Endothelial cell of umbilical vein (primary cell): Measurements from ENCODE around the gene ALK. TPM values are rescaled to one million over a fixed set of nuclear protein-coding genes. Genes with fewer than 3 reads are reported as not detected.

Experiments used
- BruUV-seq: library from RNA; stranded (reverse); fragments of 400-500 nt; replicated peaks from 2 replicates; lab custom pipeline; 2021; lab: Mats Ljungman, UMichigan
- CTCF ChIA-PET: fragments of 300-600, 350-600 bp; sonication (Branson Sonifier 250); formaldehyde crosslinking; loops from one replicate; lab custom pipeline; 2021; ENCODE audit warnings: antibody characterized with exemption, inconsistent platforms; lab: Charles Lee
- POLR2A ChIA-PET: fragments of 300-600, 350-600 bp; sonication (Branson Sonifier 250); formaldehyde crosslinking; loops from one replicate; lab custom pipeline; 2021; ENCODE audit warnings: antibody characterized with exemption, inconsistent platforms; lab: Charles Lee
- DNase-seq: peaks from one replicate; pipeline ENCODE4 v3.0.0-alpha.2; 2011; ENCODE audit warnings: low read depth, low spot score
- FAIRE-seq: peaks from 2 replicates; lab custom pipeline; 2011; peaks lifted over from hg19 to GRCh38; lab: Jason Lieb, UNC
- H2AFZ ChIP-seq: 2 replicates; pipeline ENCODE4 v1.6.0; 2012; ENCODE audit warnings: low read depth, low read length, control low read depth, inconsistent platforms
- H3K27ac ChIP-seq: 2 replicates; pipeline ENCODE4 v1.5.1; 2011; ENCODE audit warnings: low read depth, mild to moderate bottlenecking, control low read depth, low read length, moderate library complexity; ENCODE audit not compliant: insufficient read depth
- H3K27me3 ChIP-seq, 2 experiments: 2 replicates each; pipeline versions ENCODE4 v1.6.0 to v1.6.1; 2011; ENCODE audit warnings: low read length in 2 of 2, mixed read lengths in 1 of 2; ENCODE audit not compliant: control insufficient read depth in 2 of 2, insufficient read depth in 2 of 2
- H3K36me3 ChIP-seq, 2 experiments: 2 replicates in 1 of 2; 3 replicates in 1 of 2; pipeline ENCODE4 v1.5.1; 2011; ENCODE audit warnings: low read length in 2 of 2, mild to moderate bottlenecking in 1 of 2, moderate library complexity in 1 of 2; ENCODE audit not compliant: control insufficient read depth in 2 of 2, insufficient read depth in 2 of 2; ENCODE audit errors: extremely low read depth in 1 of 2
- H3K4me1 ChIP-seq: 3 replicates; pipeline ENCODE4 v1.5.1; 2011; ENCODE audit warnings: mild to moderate bottlenecking, low read length; ENCODE audit not compliant: control insufficient read depth, insufficient read depth; ENCODE audit errors: extremely low read depth
- H3K4me2 ChIP-seq: 2 replicates; pipeline ENCODE4 v1.6.1; 2011; ENCODE audit warnings: low read length, control low read depth, mixed read lengths; ENCODE audit not compliant: insufficient read depth
- H3K4me3 ChIP-seq, 3 experiments: fragments of 200-600 bp in 1 of 3; sonication (generic), shearing (Covaris generic) in 1 of 3; replicated peaks in 1 of 3; 2 replicates each; pipeline ENCODE4 v1.5.1; 2011 to 2016; ENCODE audit warnings: control low read depth in 3 of 3, low read length in 3 of 3, mild to moderate bottlenecking in 2 of 3, inconsistent platforms in 1 of 3, low read depth in 1 of 3, moderate library complexity in 1 of 3; ENCODE audit not compliant: insufficient read depth in 1 of 3
- H3K79me2 ChIP-seq: 2 replicates; pipeline ENCODE4 v1.6.0; 2012; ENCODE audit warnings: low read length, inconsistent platforms; ENCODE audit not compliant: control insufficient read depth, insufficient read depth
- H3K9ac ChIP-seq: replicated peaks from 2 replicates; pipeline ENCODE3; 2011; ENCODE audit warnings: low read length, control low read depth; ENCODE audit not compliant: insufficient read depth; ENCODE audit errors: extremely low read depth
- H3K9me1 ChIP-seq: replicated peaks from 3 replicates; pipeline ENCODE4 v1.6.0; 2011; ENCODE audit warnings: mild to moderate bottlenecking, low read length; ENCODE audit not compliant: control insufficient read depth, insufficient read depth; ENCODE audit errors: extremely low read depth
- H3K9me3 ChIP-seq: replicated peaks from 2 replicates; pipeline ENCODE4 v1.5.1; 2012; ENCODE audit warnings: low read length, inconsistent platforms; ENCODE audit not compliant: control insufficient read depth, insufficient read depth
- H4K20me1 ChIP-seq: replicated peaks from 2 replicates; pipeline ENCODE3; 2011; ENCODE audit warnings: mild to moderate bottlenecking, low read length; ENCODE audit not compliant: control insufficient read depth, insufficient read depth; ENCODE audit errors: extremely low read depth
- EZH2 ChIP-seq: IDR thresholded peaks from 2 replicates; pipeline ENCODE4 v1.6.1; 2012; ENCODE audit warnings: borderline replicate concordance, low read depth, mild to moderate bottlenecking, moderate library complexity, low read length, inconsistent platforms; ENCODE audit not compliant: severe bottlenecking
- FOS ChIP-seq: IDR thresholded peaks from 2 replicates; pipeline ENCODE4 v1.6.1; 2011; ENCODE audit warnings: mild to moderate bottlenecking, low read length, moderate library complexity, borderline replicate concordance; ENCODE audit not compliant: insufficient read depth
- GATA2 ChIP-seq: IDR thresholded peaks from 2 replicates; pipeline ENCODE4 v1.7.0; 2011; ENCODE audit warnings: low read depth, mild to moderate bottlenecking, moderate library complexity, mixed read lengths, low read length; ENCODE audit not compliant: insufficient read length, insufficient read depth
- JUN ChIP-seq: IDR thresholded peaks from 2 replicates; pipeline ENCODE4 v1.6.1; 2011; ENCODE audit warnings: borderline replicate concordance, low read depth; ENCODE audit not compliant: insufficient read length, insufficient read depth
- MYC ChIP-seq: IDR thresholded peaks from one replicate; pipeline ENCODE4 v1.6.1; 2011; ENCODE audit warnings: mild to moderate bottlenecking, low read depth, low read length
- POLR2A ChIP-seq: IDR thresholded peaks from 2 replicates; pipeline ENCODE4 v1.6.1; 2012; ENCODE audit warnings: low read depth, mild to moderate bottlenecking, control low read depth, low read length
- POLR2AphosphoS5 ChIP-seq: IDR thresholded peaks from 2 replicates; pipeline ENCODE4 v1.6.1; 2012; ENCODE audit warnings: low read depth, mild to moderate bottlenecking, control low read depth, low read length, moderate library complexity; ENCODE audit not compliant: insufficient read depth
- dilution Hi-C: fragments of 300-500 bp; cut with MboI; formaldehyde crosslinking; loops from one replicate; pipeline ENCODE4 v1.15.0; 2019; ENCODE audit warnings: low sequenced_read_pairs; ENCODE audit not compliant: extremely low pct_ligation_motif_present
- intact Hi-C: fragments of 100-400 bp; cut with micrococcal nuclease; formaldehyde crosslinking; loops from one replicate; pipeline ENCODE4 v1.10.0; 2022
- polyA plus RNA-seq, 4 experiments: library from polyadenylated mRNA; depleted of rRNA in 3 of 4; stranded (reverse) in 3 of 4; unstranded in 1 of 4; fragments of >200 nt; gene quantifications; 2 replicates each; pipeline versions ENCODE4 v1.2.1 to v1.2.3, GENCODE V29; 2011 to 2012; ENCODE audit warnings: missing spikeins in 1 of 4
- total RNA-seq: library from RNA; stranded (reverse); gene quantifications from 2 replicates; pipeline ENCODE4 v1.2.3, GENCODE V29; 2021
- TF ChIP-seq, protein P1 (sequence below): IDR thresholded peaks from 2 replicates; pipeline ENCODE4 v1.6.1; 2011; ENCODE audit not compliant: insufficient read depth, insufficient read length
- TF ChIP-seq, protein P2 (sequence below), 2 donors: IDR thresholded peaks; 1 replicate in 1 of 2; 2 replicates in 1 of 2; pipeline ENCODE4 v1.5.1; 2011; ENCODE audit warnings: low read length in 2 of 2, mild to moderate bottlenecking in 2 of 2, moderate library complexity in 2 of 2, control low read depth in 1 of 2, inconsistent platforms in 1 of 2, low read depth in 1 of 2; ENCODE audit not compliant: insufficient read depth in 1 of 2; ENCODE audit errors: extremely low read depth in 1 of 2

The ALK gene
- total and polyA plus RNA-seq, 2 donors (not counting 3 experiments of a cell fraction or from before 2014, with no cell fraction given) = not detected

DNA sequence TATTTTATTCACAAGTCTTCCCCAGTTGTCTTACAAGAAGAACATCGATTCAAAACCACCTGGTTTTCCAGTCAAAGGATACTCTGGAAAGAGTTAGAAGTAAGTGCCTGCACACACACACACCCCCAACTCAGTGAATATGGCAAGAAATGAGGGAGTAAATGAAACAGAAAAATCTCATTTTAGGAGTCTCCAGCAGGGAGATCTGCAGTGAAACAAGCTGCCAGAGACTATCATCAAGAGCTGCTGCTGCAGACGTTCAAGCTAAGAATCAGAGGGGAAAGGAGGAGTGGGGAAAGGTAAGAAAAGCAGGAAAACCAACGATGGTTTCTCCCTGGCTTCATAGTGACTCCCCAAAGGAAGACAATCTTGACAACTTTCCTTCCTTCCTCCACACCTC is 2.4 kb downstream of the ALK start:
- no peaks in the 10 kb centered on the region for H4K20me1 ChIP-seq
- no peak for FAIRE-seq
- CTCF ChIA-PET = interaction anchor here (1.1 kb wide), 1 partner anchor 9 kb away, joined by 3 read pairs; no protein-coding TSS in a partner anchor

More for the DNA sequence above, 2.4 kb downstream of the ALK start:
- no peak overlapping the region for H3K27ac ChIP-seq
- no peak overlapping the region for H3K4me3 ChIP-seq
- H3K4me2 ChIP-seq = no peak overlapping the region
- no peaks in the 10 kb centered on the region for H3K36me3 ChIP-seq
- DNase-seq = no peak
- no peaks in the 10 kb centered on the region for H3K9me1 ChIP-seq
- no TSS peak for BruUV-seq
- intact Hi-C loops (no loop called here), dilution Hi-C loops (no loop called here)
- no peaks in the 10 kb centered on the region for H3K4me1 ChIP-seq
- H3K27me3 ChIP-seq = peaks cover 20 to 21% of the 10 kb centered on the region in 2 experiments
- TF ChIP-seq POLR2AphosphoS5 = no peak
- TF ChIP-seq, protein P1, sequence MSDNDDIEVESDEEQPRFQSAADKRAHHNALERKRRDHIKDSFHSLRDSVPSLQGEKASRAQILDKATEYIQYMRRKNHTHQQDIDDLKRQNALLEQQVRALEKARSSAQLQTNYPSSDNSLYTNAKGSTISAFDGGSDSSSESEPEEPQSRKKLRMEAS = no peak
- no peak for TF ChIP-seq MYC
- no peak for TF ChIP-seq EZH2
- TF ChIP-seq JUN = no peak
- no peak for TF ChIP-seq GATA2
- TF ChIP-seq POLR2A = no peak
- TF ChIP-seq, protein P2, sequence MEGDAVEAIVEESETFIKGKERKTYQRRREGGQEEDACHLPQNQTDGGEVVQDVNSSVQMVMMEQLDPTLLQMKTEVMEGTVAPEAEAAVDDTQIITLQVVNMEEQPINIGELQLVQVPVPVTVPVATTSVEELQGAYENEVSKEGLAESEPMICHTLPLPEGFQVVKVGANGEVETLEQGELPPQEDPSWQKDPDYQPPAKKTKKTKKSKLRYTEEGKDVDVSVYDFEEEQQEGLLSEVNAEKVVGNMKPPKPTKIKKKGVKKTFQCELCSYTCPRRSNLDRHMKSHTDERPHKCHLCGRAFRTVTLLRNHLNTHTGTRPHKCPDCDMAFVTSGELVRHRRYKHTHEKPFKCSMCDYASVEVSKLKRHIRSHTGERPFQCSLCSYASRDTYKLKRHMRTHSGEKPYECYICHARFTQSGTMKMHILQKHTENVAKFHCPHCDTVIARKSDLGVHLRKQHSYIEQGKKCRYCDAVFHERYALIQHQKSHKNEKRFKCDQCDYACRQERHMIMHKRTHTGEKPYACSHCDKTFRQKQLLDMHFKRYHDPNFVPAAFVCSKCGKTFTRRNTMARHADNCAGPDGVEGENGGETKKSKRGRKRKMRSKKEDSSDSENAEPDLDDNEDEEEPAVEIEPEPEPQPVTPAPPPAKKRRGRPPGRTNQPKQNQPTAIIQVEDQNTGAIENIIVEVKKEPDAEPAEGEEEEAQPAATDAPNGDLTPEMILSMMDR (IDR thresholded peaks at IDR 0.05; ENCODE audit: extremely low read depth in 1 of 2, insufficient read depth in 1 of 2, low read depth in 1 of 2, low read length in 2 of 2) = no peak
- no peak for TF ChIP-seq FOS
- POLR2A ChIA-PET = no interaction called here
- no peaks in the 10 kb centered on the region for H3K9me3 ChIP-seq
- no peak overlapping the region for H2AFZ ChIP-seq
- no peaks in the 10 kb centered on the region for H3K79me2 ChIP-seq
- H3K9ac ChIP-seq = no peak overlapping the region
